T-helper 2 cell treated with Interferon-gamma antibody and Interleukin-4, amounts not matched to agents 100 ng/mL and 5 ng/mL, for 36 hours (primary cell): ENCODE data around the gene KRTAP23-1. TPM values are rescaled to one million over a fixed set of nuclear protein-coding genes. Genes with fewer than 3 reads are reported as not detected.

Experiments used
- intact Hi-C: fragments of 100-400 bp; cut with micrococcal nuclease; formaldehyde crosslinking; loops from one replicate; pipeline ENCODE4 v1.15.1; 2023
- total RNA-seq: library from RNA; stranded (reverse); gene quantifications from 2 replicates; pipeline ENCODE4 v1.2.3, GENCODE V29; 2022

KRTAP23-1 gene
- total RNA-seq, 1 donor from 2014 or later: not detected

DNA sequence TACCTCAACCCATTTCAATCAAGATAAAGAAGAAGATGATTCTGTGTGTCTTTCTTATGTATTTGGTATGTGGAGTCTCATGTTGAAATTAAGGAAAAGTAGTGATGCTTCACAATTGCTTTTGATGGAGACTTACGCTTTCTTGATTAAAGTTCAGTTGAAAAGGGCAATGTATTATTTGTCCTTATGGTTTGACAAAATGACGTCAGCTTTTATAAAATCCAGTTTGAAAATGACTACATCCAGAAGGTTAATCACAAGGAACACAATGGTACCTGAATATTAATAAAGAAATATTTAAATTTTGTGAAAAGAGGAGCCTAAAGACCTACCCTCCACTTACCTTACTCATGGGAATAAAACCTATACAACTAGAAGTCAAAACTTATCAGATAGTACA lies 32.7 kb downstream of the KRTAP23-1 start:
- intact Hi-C loops: no loop called here

- intact Hi-C loops: no loop called here
Observed at GRCh38 chr21:30306884-30307283, 41.5 kb downstream of the KRTAP23-1 start.

- intact Hi-C loops: no loop called here
Observed at GRCh38 chr21:30305136-30305535, 43.3 kb downstream of the KRTAP23-1 start.

Other genes starting within 250 kb of the KRTAP23-1 start
- not detected in 2 replicates for gene CLDN17, start 181.8 kb downstream of the KRTAP23-1 start, total RNA-seq
- not detected in 2 replicates for gene CLDN8, start 132.5 kb downstream of the KRTAP23-1 start, total RNA-seq
- not detected in 2 replicates for gene KRTAP24-1, start 65.7 kb downstream of the KRTAP23-1 start, total RNA-seq
- gene KRTAP25-1, start 59.1 kb downstream of the KRTAP23-1 start, total RNA-seq: not detected in 2 replicates
- not detected in 2 replicates for gene KRTAP26-1, start 28.3 kb downstream of the KRTAP23-1 start, total RNA-seq
- not detected in 2 replicates for gene KRTAP27-1, start 10.9 kb downstream of the KRTAP23-1 start, total RNA-seq
- gene KRTAP13-2, start 23.7 kb upstream of the KRTAP23-1 start, total RNA-seq: not detected in 2 replicates
- not detected in 2 replicates for gene KRTAP13-1, start 47.4 kb upstream of the KRTAP23-1 start, total RNA-seq
- gene KRTAP13-3, start 77.3 kb upstream of the KRTAP23-1 start, total RNA-seq: not detected in 2 replicates
- gene KRTAP13-4, start 81.6 kb upstream of the KRTAP23-1 start, total RNA-seq: not detected in 2 replicates
- not detected in 2 replicates for gene KRTAP15-1, start 91.7 kb upstream of the KRTAP23-1 start, total RNA-seq
- gene KRTAP19-1, start 131.8 kb upstream of the KRTAP23-1 start, total RNA-seq: not detected in 2 replicates
- not detected in 2 replicates for gene KRTAP19-2, start 138.8 kb upstream of the KRTAP23-1 start, total RNA-seq
- not detected in 2 replicates for gene KRTAP19-3, start 143.4 kb upstream of the KRTAP23-1 start, total RNA-seq
- not detected in 2 replicates for gene KRTAP19-4, start 148.6 kb upstream of the KRTAP23-1 start, total RNA-seq
- not detected in 2 replicates for gene KRTAP19-5, start 153.5 kb upstream of the KRTAP23-1 start, total RNA-seq
- gene KRTAP19-6, start 193.3 kb upstream of the KRTAP23-1 start, total RNA-seq: not detected in 2 replicates
- not detected in 2 replicates for gene KRTAP19-7, start 212.7 kb upstream of the KRTAP23-1 start, total RNA-seq
- gene KRTAP22-2, start 241.8 kb upstream of the KRTAP23-1 start, total RNA-seq: not detected in 2 replicates
- gene KRTAP6-3, start 243.8 kb upstream of the KRTAP23-1 start, total RNA-seq: not detected in 2 replicates